HG03066 (cell line): Measurements from ENCODE around the gene RPS19BP1.
A peak's percentile ranks its signal among the peaks of the same experiment; 100 is the strongest.

ENCODE experiments used
- ATAC-seq: cut with Tn5 transposase; IDR thresholded peaks from one replicate; pipeline ENCODE4 v1.9.1; 2021; ENCODE audit warnings: low read depth; ENCODE audit not compliant: unreplicated experiment

The RPS19BP1 gene

DNA sequence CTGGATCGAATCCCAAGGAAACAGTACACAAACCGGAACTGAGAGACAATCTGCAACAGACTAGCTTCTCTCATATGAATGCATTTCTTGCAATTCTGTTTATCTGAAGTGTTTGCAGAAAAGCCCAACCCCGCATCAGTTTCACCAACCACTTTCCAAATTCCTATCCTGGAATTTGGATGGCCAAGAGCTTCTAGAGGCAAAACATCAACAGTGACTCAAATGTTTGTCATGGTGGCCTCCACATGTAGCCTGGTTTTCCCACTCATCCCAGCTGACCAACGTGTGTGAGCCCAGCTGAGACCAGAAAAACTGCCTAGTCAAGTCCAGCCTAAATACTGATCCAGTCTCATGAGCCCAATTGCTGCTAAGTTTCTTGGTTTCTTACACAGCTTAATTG, 38.8 kb downstream of the RPS19BP1 start:
- no peak for ATAC-seq

DNA sequence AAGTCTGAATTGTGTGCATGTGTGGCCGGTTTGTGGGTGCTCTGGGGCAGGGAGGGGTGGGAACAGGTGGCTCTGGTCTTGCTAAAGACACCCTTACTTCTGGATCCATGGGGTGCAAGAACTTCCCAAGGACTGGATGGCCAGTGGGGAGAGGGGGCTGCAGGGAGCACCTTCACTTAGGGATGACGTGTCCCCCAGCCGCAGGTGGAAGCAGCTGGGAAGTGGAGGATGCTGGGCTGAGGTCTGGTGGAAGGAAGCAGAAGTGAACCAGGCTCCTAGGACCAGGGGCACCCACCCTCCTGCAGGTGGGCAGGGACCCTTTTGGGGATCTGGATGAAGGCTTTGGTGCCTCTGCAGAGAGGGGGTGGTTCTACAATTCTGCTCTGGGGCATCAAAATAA, 40.4 kb downstream of the RPS19BP1 start:
- no peak for ATAC-seq

DNA sequence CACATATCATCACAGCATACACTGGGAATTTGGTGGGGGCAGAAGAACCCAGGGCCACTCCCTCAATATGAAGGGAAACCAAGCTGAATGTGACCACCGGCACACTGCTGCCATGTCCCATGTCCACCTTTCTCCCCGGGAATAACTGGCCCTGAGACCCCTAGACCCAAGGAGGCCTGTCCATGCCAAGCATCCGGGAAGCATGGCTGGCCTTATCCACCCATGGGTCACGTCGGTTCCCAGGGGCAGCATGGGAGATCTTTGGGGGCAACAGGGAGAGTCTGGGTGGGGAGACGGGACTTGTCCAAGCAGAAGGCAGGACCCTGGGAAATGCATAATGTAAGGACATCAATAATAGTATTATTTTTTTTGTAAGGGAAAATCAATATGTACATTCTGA, 40.9 kb downstream of the RPS19BP1 start:
- no peak for ATAC-seq

DNA sequence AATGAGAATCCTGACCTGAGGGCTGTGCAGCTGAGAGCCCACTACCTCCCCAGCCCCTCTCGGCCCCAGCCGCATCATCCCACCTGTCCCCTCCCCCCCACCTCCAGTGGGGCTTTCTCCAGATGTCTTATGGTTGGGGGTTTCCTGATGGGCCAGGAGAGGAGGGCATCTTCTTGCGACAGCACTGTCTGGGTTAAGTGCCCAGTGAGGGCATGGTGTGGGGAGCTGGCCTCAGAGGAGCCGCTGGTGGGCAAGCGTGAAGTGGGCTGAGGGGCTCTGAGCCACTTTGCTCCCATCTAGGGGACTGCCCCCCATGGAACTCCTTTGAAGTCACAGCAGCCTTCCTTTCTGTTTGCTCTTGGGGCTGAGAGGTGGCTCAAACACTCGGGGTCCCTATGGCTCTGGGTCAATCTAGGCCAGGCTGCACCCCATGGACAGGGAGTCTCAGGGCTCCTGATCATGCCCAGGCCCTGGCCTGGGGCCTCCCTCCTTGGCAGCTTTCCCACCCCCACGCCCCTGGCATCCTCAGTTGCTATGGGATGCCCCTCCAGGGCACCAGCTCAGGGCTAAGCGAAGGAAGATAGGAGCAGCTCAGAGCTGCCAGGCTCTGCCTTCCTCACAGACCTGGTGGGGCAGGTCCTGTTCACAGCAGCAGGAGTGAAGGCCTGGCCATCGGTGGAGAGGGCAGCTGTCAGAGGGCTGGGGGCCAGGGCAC, 41.4 kb downstream of the RPS19BP1 start:
- no peak for ATAC-seq

DNA sequence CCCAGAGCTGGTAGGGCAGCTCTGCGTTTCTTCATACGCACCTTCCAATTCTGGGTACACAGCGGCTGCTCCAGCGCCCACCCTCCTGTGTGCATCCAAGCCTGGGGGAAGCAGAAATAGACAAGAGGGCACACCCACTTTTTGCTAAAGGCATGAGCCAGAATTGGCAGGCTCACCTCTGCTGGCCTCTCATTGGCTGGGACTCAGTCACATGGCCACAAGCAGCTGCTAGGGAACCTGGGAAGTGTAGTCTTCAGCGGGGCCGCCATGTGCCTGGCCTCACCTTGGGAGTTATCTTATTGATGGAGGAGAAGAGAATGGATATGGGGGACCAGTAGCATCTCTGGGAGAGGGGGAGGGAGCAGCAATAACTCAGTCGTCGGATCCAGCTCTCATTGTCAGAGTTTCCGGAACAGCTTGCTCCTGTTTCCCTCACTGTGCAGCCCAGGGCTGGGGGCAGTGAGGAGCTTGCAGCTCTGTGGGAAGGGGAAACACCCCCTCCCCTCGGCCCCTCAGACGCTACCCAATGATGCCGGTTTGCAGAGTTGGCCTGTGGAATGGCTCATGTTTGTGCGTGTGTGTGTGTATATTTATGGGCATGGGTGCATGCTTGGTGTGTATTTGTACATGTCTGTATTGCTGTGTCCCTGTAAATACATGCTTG, 42.3 kb downstream of the RPS19BP1 start:
- peak; percentile 76 for ATAC-seq

DNA sequence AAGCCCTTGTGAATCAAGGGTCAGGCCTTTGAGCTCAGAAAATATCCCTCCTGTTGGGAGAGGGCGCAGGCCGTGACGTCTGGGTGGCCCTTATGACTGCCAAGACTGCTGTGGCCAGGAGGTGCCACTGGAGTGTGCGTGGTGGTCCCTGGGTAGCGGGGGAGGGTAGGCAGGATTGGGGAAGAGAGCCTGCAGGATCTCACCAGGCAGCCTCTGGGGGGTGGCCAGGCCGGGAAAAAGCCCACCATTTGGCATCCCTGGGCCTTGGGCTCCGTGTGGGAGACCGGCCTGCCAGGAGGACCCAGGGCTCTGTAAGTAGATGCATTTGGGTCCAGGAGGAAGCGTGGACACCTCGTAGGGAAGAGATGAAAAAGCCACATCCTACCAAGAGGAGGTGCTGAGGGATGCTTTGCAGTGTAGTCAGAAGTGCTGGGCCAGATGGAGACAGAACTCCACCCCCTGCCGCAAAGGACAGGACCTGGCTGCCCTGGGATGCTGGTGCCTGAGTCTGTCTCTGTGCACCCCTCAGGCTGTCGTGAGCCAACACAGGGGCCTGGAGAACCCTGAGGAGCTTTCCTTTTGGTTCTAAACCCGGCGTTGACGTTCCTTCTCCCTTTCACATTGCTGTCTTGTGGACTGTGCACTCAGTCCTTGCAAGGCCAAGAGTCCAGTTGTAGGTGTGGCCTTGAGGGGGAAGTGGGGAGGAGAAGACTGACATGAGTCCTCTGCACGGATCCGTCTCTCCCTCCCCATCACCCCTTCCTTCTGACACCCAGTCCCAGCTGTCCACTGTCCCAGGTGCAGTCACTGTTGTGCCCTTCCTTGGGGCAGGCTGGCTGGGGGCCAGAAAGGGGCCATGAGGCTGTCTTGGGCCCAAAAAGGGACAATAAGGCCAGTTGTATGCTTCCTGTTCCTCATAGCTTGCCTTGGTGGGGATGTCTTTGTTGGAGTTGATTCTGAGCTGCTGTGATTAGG, 43.2 kb downstream of the RPS19BP1 start:
- ATAC-seq = no peak

DNA sequence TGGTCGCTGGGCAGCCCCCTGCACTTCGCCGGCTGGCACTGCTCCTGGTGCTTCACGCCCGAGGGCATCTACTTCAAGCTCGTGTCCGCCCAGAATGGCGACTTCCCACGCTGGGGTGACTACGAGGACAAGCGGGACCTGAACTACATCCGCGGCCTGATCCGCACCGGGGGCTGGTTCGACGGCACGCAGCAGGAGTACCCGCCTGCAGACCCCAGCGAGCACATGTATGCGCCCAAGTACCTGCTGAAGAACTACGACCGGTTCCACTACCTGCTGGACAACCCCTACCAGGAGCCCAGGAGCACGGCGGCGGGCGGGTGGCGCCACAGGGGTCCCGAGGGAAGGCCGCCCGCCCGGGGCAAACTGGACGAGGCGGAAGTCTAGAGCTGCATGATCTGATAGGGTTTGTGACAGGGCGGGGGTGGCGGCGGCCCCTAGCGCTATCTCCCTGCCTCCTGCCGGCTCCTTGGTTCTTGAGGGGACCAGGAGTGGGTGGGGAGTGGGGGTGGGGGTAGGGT, 43.9 kb downstream of the RPS19BP1 start:
- ATAC-seq = no peak

DNA sequence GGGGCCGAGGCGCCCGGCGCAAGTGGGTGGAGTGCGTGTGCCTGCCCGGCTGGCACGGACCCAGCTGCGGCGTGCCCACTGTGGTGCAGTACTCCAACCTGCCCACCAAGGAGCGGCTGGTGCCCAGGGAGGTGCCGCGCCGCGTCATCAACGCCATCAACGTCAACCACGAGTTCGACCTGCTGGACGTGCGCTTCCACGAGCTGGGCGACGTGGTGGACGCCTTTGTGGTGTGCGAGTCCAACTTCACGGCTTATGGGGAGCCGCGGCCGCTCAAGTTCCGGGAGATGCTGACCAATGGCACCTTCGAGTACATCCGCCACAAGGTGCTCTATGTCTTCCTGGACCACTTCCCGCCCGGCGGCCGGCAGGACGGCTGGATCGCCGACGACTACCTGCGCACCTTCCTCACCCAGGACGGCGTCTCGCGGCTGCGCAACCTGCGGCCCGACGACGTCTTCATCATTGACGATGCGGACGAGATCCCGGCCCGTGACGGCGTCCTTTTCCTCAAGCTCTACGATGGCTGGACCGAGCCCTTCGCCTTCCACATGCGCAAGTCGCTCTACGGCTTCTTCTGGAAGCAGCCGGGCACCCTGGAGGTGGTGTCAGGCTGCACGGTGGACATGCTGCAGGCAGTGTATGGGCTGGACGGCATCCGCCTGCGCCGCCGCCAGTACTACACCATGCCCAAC, 44.6 kb downstream of the RPS19BP1 start:
- ATAC-seq = no peak

DNA sequence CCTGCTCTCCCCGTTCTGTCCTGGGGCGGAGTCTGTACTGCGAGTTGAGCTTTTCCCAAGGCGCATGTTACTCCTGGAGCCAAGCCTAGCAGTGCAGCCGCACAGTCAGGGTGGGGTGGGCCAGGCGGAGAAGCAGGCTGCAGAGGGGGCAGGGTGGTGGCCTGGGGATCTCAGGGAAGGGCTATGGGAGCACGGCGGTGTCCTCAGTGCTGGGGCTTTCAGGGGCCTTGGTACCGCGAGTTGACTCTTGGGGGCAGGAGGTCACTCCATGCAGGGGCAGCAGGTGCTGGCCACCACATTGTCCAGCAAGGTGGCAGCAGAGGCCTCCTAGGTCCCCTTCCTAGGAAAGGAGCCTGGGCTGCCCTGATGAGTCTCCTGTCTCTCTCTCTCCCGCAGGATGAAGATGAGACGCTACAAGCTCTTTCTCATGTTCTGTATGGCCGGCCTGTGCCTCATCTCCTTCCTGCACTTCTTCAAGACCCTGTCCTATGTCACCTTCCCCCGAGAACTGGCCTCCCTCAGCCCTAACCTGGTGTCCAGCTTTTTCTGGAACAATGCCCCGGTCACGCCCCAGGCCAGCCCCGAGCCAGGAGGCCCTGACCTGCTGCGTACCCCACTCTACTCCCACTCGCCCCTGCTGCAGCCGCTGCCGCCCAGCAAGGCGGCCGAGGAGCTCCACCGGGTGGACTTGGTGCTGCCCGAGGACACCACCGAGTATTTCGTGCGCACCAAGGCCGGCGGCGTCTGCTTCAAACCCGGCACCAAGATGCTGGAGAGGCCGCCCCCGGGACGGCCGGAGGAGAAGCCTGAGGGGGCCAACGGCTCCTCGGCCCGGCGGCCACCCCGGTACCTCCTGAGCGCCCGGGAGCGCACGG, 45.4 kb downstream of the RPS19BP1 start:
- no peak for ATAC-seq

DNA sequence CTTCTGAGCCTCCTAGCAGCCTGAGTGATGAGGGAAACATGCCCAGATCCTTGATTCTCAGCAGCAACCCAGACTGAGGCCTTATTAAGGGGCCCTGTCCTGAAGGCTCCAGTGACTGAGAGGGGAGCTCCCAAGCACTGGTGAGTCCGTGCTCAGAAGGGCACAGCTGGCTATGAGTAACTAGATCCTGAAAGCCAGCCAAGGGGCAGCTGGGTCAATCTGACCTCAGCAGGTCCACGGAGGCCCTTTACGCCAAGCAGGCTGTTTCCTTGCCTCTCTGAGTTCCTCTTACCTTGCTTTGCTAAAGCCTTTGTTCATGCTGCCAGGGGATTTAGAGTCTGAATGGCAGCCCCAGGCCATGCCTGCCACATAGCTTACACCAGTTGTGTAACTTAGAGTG, 49.8 kb downstream of the RPS19BP1 start:
- no peak for ATAC-seq

DNA sequence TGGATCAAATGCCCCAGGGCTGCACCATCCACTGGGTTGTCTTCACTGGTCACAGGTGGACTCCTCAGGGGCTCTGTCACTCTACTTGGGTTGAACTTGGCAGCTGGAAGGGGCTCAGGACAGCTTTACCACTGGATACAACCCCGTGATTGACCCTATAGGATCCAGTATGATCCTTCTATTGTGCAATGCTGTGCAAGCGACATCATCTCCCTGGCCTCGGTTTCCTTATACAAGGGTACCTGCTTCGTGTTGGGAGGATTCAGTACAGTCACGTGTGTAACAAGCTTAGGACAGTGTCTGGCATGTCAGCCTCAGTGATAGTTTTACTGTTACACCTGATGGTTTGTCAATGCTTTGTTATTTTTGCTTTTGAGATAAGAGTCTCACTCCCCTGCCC, 51.0 kb downstream of the RPS19BP1 start:
- no peak for ATAC-seq

DNA sequence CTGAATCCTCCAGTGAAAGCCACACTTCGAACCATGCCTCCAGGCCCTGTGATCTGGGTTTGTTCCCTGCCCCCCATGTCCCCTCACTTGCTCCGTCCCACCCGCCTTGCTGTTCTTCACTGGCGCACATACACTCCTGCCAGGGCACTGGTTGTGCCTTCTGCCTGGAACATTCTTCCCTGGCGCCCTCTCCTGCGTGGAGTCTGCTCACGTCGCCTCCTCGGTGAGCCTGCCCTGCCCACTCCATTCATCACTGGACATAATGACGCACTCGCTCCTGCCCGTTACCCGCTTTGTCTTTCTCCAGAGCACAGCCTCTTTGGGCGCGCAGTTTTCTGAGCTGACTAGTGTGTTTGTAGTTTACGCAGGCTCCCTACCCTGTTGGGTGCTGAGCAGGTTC, 51.5 kb downstream of the RPS19BP1 start:
- no peak for ATAC-seq

DNA sequence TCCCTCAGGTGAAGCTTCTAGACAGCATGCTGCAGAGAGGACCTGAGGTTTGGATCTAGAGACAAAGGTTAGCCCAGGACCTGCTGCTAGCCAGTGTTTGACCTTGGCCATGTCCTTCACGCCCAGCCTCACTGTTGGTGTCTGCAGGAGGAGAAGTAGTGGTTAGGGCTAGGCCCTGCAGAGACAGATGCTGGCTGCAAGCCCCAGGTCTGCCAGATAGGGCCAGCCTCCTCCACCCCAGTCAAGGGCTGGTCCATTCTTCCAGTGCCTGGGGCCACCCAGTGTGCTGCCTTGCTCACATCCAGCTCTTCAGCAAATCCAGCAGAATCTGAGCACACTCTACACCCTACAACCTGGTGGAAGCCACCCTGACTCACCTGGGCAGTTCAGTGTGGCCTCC, 52.0 kb downstream of the RPS19BP1 start:
- no peak for ATAC-seq

DNA sequence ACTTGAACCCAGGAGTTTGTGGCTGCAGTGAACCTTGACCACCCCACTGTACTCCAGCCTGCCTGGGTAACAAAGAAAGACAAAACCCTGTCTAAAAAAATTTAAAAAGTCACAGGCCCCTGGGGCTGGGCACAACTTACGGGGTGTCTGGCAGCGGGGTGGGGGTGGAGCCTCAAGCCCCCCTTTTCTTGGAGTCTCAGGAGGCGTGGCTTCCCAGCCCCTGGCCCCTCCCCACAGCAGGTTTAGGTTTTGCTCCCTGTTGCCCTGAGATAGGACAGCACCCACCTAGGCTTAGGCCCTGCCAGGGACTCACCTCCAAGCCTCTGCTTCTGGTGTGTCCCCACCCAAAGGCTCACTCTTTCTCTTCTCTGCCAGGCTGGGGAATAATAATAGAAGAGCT, 53.3 kb downstream of the RPS19BP1 start:
- no peak for ATAC-seq
